Measurements from ENCODE around the gene CEACAM5. TPM values are rescaled to one million over a fixed set of nuclear protein-coding genes. Genes with fewer than 3 reads are reported as not detected.

The CEACAM5 gene
- not detected for total RNA-seq
- total RNA-seq, result 0 reads per million in 2 donors

DNA sequence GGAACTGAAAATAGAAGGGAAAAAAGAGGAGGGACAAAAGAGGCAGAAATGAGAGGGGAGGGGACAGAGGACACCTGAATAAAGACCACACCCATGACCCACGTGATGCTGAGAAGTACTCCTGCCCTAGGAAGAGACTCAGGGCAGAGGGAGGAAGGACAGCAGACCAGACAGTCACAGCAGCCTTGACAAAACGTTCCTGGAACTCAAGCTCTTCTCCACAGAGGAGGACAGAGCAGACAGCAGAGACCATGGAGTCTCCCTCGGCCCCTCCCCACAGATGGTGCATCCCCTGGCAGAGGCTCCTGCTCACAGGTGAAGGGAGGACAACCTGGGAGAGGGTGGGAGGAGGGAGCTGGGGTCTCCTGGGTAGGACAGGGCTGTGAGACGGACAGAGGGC, at the start of gene CEACAM5:
CEACAM5 (plus strand) TSS at position 146 of the 400 bp plus-strand sequence; CDS start at position 252, 106 bp downstream.
- Mint-ChIP-seq H3K27ac (peak within 1 kb of the TSS; percentile 43), H3K27me3 (peaks cover 81% of the 10 kb centered on the region), H3K4me3 (no peak within 1 kb of the TSS), H3K36me3 (ENCODE audit: low read depth) (peaks cover 5% of the 10 kb centered on the region), H3K4me1 (peaks cover 7% of the 10 kb centered on the region)
- H3K9me3 ChIP-seq (ENCODE audit: control insufficient read depth, low read length, poor library complexity, severe bottlenecking), result no peaks in the 10 kb centered on the region
- no peak for ATAC-seq
- DNase-seq, result no peak

DNA sequence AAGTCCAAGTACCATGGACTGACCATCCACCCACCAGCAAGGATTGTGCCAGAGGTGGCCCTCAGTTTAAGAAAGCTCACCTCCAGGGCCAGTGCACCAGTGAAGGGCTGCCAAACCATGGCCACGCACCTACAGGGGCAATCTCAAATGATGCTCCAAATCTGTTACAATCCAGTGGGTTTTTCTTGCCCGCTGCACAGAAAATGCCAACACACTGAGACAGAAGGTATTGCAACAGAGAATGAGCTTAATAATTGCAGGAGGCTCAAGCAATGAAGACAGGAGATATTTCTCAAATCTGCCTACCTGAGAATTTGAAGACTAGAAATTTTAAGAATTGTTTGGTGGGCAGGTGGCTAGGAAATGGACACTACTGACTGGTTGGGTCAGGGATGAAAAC, 42.4 kb upstream of the CEACAM5 start:
- Mint-ChIP-seq H3K4me3 (no peak overlapping the region), H3K4me1 (no peaks in the 10 kb centered on the region), H3K27me3 (peaks cover 31% of the 10 kb centered on the region), H3K36me3 (ENCODE audit: low read depth) (peaks cover 5% of the 10 kb centered on the region), H3K27ac (no peak overlapping the region)
- DNase-seq (no peak), ATAC-seq (no peak)
- peaks cover 9% of the 10 kb centered on the region for H3K9me3 ChIP-seq (ENCODE audit: control insufficient read depth, low read length, poor library complexity, severe bottlenecking)

DNA sequence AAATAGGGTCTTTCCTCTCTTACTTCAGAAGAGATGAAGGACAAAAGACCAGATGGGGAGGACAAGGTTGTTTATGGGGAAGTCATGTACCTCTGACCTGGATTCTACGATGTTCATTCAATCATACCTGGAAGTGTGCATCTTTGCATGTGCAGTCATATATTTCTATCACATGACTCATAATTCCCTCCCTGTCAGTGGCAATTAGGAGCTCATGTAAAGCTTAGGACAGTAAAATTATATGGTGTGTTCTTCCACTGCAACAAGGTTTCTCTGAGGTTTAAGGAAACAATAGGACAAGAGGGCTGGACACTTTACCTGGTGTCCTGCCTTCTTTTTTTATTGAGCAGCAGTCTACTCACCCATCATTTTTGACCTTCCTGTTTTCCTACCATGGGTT, 40.1 kb upstream of the CEACAM5 start:
- DNase-seq, result no peak
- H3K4me1 Mint-ChIP-seq, result no peaks in the 10 kb centered on the region
- ATAC-seq, result no peak
- peaks cover 9% of the 10 kb centered on the region for H3K36me3 Mint-ChIP-seq (ENCODE audit: low read depth)
- H3K9me3 ChIP-seq (ENCODE audit: control insufficient read depth, low read length, poor library complexity, severe bottlenecking), result peaks cover 9% of the 10 kb centered on the region
- peaks cover 53% of the 10 kb centered on the region for H3K27me3 Mint-ChIP-seq
- H3K27ac Mint-ChIP-seq, result no peak overlapping the region
- H3K4me3 Mint-ChIP-seq, result no peak overlapping the region

DNA sequence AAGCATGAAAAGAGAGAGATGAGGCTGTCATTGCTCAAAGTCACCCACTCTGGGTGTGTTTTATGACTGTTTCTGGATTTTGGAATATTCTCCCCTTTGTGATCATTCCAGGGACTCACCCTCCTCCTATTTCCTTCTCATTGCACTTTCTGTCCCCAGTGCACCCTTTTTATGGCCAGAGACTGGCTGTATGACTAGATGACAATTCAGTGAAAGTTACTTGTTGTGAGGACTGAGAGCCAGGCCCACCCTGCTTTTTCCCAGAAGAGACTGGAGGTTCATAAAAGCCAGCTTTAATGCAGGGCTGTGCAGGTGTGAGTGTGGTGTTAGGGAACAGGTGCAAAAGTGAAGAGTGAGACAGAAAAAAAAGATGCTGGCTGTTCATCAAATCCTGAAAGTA, 37.7 kb upstream of the CEACAM5 start:
- H3K4me1 Mint-ChIP-seq, result no peaks in the 10 kb centered on the region
- H3K4me3 Mint-ChIP-seq, result no peak overlapping the region
- no peak overlapping the region for H3K27ac Mint-ChIP-seq
- ATAC-seq (no peak), DNase-seq (no peak)
- H3K27me3 Mint-ChIP-seq, result peaks cover 69% of the 10 kb centered on the region
- H3K9me3 ChIP-seq (ENCODE audit: control insufficient read depth, low read length, poor library complexity, severe bottlenecking), result peaks cover 6% of the 10 kb centered on the region
- H3K36me3 Mint-ChIP-seq (ENCODE audit: low read depth), result peaks cover 9% of the 10 kb centered on the region

DNA sequence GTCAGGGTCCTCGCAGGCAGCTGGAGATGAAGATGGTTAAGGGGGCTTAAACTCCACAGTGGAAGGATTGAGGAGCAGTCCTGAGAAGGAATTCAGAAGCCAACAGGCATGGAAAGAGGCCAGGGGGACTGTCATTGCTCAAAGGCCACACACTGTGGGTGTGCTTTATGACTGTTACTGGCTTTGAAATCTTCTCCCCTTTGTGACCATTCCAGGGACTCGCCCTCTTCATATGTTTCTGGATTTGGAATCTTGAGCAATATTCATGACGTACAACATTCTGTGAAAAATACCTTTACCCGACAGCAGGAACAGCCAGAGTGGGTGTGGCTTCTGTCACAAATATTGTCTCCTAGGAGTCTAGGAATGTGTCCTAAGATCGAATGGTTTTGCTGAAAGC, 36.9 kb upstream of the CEACAM5 start:
- no peak overlapping the region for H3K4me3 Mint-ChIP-seq

DNA sequence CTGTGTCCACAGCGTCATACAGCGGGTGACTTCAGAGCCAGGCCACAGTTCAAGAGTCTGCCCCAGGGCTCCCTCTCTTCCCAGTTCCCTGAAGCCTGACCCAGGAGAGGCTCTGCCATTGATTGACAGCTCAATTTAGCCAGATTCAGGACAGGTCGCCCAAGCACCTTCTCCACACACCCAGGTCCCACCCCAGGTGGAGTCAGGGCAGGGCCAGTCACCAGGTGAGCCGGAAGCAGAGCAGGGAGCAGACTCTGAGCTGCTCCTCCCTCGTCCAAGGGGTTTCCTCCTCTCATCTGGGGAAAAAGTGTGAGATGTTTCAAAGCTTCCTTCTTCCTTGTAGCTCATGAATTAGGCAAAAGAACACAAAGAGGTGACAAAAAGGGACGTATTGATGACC, 26.0 kb upstream of the CEACAM5 start:
- Mint-ChIP-seq H3K27ac (no peak overlapping the region), H3K4me3 (no peak overlapping the region), H3K36me3 (ENCODE audit: low read depth) (no peaks in the 10 kb centered on the region), H3K4me1 (peaks cover 3% of the 10 kb centered on the region), H3K27me3 (peaks cover 68% of the 10 kb centered on the region)
- no peaks in the 10 kb centered on the region for H3K9me3 ChIP-seq (ENCODE audit: control insufficient read depth, low read length, poor library complexity, severe bottlenecking)
- ATAC-seq (no peak), DNase-seq (no peak)

More for the DNA sequence above, 36.9 kb upstream of the CEACAM5 start:
- H3K9me3 ChIP-seq (ENCODE audit: control insufficient read depth, low read length, poor library complexity, severe bottlenecking), result no peaks in the 10 kb centered on the region
- ATAC-seq (no peak), DNase-seq (no peak)
- H3K4me1 Mint-ChIP-seq, result no peaks in the 10 kb centered on the region
- H3K27ac Mint-ChIP-seq, result no peak overlapping the region
- peaks cover 9% of the 10 kb centered on the region for H3K36me3 Mint-ChIP-seq (ENCODE audit: low read depth)
- H3K27me3 Mint-ChIP-seq, result peaks cover 75% of the 10 kb centered on the region

DNA sequence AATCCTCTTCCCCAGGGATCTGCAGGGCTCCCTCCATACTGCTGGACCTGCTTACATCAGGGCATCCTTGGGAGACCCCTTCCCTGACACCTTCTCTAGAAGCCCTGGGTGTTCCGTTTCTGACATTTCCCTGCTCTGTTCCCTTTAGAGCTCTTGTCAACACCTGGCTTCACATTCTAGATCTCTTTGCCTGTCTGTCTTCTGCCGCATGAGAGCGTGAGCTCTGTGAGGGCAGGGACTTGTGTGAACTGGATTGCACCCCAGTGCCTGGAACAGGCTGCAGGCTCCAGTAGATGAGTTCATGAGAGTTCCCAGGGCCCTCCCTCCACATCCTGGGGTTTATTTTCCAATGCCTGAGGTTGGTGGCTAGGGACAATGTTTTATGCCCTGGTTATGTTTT, 21.0 kb upstream of the CEACAM5 start:
- Mint-ChIP-seq H3K36me3 (ENCODE audit: low read depth) (no peaks in the 10 kb centered on the region), H3K27ac (no peak overlapping the region), H3K4me3 (no peak overlapping the region), H3K4me1 (peaks cover 7% of the 10 kb centered on the region), H3K27me3 (peaks cover 61% of the 10 kb centered on the region)
- ATAC-seq, result no peak
- no peaks in the 10 kb centered on the region for H3K9me3 ChIP-seq (ENCODE audit: control insufficient read depth, low read length, poor library complexity, severe bottlenecking)
- no peak for DNase-seq

DNA sequence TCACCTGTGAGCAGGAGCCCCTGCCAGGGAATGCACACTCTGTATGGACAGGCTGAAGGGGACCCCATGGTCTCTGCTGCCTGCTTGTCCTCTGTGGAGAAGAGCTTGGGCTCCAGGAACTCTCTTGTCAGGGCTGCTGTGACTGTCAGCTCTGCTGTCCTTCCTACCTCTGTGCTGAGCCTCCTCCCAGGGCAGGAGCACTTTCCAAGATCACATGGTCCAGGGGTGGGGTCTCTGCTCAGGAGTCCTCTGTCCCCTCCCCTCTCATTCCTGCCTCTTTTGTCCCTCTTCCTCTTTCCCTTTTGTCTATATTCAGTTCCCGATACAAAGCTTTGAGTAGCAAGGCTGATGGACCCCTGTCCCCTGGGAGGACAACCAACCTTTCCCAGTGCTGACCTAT, 20.3 kb upstream of the CEACAM5 start, which contains the start of gene CEACAM7:
CEACAM7 (minus strand) TSS at position 173 of the 400 bp plus-strand sequence; CDS start at position 68, 105 bp downstream.
- H3K9me3 ChIP-seq (ENCODE audit: control insufficient read depth, low read length, poor library complexity, severe bottlenecking), result no peaks in the 10 kb centered on the region
- H3K4me3 Mint-ChIP-seq, result no peak within 1 kb of the TSS
- no peak for ATAC-seq
- H3K27me3 Mint-ChIP-seq, result peaks cover 61% of the 10 kb centered on the region
- DNase-seq, result no peak
- peaks cover 7% of the 10 kb centered on the region for H3K4me1 Mint-ChIP-seq
- H3K36me3 Mint-ChIP-seq (ENCODE audit: low read depth), result peaks cover 4% of the 10 kb centered on the region
- no peak within 1 kb of the TSS for H3K27ac Mint-ChIP-seq

DNA sequence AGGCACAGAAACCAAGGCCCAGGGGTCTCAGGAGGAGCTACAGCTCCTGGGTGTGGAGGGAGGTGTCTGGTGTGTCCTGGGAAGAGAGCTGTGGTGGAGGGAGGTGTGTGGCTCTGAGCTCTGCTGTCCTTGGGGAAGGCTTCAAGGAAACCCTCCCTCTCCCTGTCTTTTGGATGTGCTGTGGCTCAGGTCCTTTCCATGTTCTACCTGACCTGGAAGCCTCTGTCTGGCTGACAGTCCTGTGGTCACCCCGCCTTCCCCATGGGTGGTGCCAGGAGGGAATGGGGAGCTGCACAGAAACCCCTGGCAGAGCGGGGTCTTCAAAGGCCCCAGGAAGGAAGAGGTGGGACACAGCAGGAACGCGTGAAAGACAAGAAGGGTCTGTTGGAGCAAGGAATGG, 19.7 kb upstream of the CEACAM5 start:
- peaks cover 4% of the 10 kb centered on the region for H3K36me3 Mint-ChIP-seq (ENCODE audit: low read depth)
- no peaks in the 10 kb centered on the region for H3K9me3 ChIP-seq (ENCODE audit: control insufficient read depth, low read length, poor library complexity, severe bottlenecking)
- H3K4me1 Mint-ChIP-seq, result peaks cover 7% of the 10 kb centered on the region
- DNase-seq, result no peak
- no peak overlapping the region for H3K27ac Mint-ChIP-seq
- ATAC-seq, result no peak
- H3K27me3 Mint-ChIP-seq, result peaks cover 59% of the 10 kb centered on the region
- no peak overlapping the region for H3K4me3 Mint-ChIP-seq

DNA sequence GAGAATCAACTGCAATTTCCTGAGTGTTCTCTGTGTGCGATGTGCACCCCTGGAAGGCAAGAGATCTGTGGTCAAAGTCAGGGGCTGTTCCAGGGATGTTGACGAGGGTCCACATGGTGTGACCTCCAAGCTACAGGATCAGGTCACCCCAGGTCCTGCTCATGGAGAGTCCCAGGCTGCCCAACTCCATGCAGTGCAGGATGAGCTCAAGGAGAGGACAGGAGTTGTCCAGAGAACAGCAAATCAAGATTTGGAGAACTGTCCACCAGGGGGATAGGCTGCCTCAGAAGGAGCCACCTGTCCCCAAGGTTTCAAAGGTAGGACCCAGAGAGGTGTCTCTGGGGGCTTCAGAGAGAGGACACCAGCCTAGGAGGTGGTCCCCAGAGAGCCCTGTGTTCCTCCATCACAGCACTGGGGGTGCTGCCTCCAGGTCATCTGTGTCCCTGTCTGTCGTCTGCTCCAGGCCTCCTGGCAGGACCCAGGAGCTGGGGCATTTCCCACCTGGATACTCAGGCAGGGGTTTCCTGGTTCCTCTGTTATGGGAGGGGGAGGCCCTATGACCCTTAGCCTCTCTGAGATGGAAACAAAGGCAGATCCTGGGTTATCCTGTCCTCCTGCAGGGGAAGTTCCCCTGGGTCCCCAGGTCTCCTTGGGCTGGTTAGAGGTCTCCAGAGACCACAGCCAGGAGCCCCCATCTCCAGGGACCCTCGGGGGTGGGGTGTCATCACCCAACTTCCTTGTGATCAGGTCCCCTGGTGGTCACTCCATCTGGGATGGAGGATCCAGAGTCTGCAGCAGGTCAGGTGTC, 18.2 kb upstream of the CEACAM5 start:
- no peak overlapping the region for H3K27ac Mint-ChIP-seq
- H3K4me3 Mint-ChIP-seq, result no peak overlapping the region
- ATAC-seq (no peak), DNase-seq (no peak)
- no peaks in the 10 kb centered on the region for H3K9me3 ChIP-seq (ENCODE audit: control insufficient read depth, low read length, poor library complexity, severe bottlenecking)
- H3K4me1 Mint-ChIP-seq, result peaks cover 7% of the 10 kb centered on the region
- H3K27me3 Mint-ChIP-seq, result peaks cover 59% of the 10 kb centered on the region
- H3K36me3 Mint-ChIP-seq (ENCODE audit: low read depth), result peaks cover 4% of the 10 kb centered on the region

DNA sequence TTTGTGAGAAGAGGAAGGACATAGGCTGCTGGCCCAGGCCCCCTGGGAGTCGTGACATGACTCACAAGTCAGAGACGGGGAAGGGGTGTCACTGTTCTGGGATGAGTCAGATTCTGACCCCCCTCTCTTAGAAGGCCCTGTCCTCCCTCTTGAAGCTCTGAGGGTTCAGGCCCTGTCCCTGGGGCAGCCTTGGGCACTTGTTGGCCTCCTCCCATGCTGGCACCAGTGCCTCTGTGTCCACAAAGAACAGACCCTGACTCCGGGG, 17.7 kb upstream of the CEACAM5 start:
- Mint-ChIP-seq H3K4me1 (peaks cover 7% of the 10 kb centered on the region), H3K27ac (no peak overlapping the region), H3K27me3 (peaks cover 63% of the 10 kb centered on the region), H3K4me3 (no peak overlapping the region), H3K36me3 (ENCODE audit: low read depth) (peaks cover 4% of the 10 kb centered on the region)
- ATAC-seq (no peak), DNase-seq (no peak)
- H3K9me3 ChIP-seq (ENCODE audit: control insufficient read depth, low read length, poor library complexity, severe bottlenecking), result no peaks in the 10 kb centered on the region

DNA sequence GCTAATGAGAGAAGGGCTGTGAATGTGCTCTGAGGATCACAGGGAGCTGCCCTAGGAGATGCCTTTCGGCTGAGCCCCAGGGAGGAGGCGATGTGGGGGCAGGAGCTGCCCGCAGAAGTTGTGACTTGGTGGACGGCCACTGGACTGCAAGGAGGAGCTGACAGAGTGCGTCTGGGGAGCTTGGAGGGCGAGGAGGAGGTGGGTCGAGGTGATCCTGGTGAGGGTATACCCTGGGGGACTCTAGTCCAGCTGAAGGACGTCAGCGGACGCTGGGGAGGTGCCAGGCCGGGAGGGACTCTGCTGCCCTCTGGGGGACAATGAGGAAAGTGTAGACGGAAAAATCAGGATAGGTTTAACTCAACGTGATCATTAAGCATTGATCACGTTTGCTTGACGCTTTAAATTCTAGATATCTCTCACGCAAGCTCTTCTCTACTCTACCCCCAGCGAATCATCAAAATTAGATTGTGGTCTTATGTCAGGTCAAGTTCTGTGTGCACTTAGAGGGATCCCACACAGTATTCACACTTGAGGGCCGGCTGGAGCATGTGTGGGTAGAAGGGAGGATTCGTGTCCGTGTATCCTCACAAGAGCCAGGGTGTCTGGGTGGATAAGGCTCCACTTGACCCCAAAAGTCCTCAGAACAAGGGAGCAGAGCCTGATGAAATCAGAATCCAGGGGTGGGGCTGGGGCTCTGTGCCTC, 17.0 kb upstream of the CEACAM5 start:
- Mint-ChIP-seq H3K36me3 (ENCODE audit: low read depth) (peaks cover 4% of the 10 kb centered on the region), H3K27me3 (peaks cover 68% of the 10 kb centered on the region), H3K4me3 (peak overlapping the region; percentile 37), H3K27ac (no peak overlapping the region), H3K4me1 (peaks cover 7% of the 10 kb centered on the region)
- ATAC-seq (peak; percentile 57), DNase-seq (peak in 1 of 3 donors; percentile 45)
- H3K9me3 ChIP-seq (ENCODE audit: control insufficient read depth, low read length, poor library complexity, severe bottlenecking), result no peaks in the 10 kb centered on the region

DNA sequence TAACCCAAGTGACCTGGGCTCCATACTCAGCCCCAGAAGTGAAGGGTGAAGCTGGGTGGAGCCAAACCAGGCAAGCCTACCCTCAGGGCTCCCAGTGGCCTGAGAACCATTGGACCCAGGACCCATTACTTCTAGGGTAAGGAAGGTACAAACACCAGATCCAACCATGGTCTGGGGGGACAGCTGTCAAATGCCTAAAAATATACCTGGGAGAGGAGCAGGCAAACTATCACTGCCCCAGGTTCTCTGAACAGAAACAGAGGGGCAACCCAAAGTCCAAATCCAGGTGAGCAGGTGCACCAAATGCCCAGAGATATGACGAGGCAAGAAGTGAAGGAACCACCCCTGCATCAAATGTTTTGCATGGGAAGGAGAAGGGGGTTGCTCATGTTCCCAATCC, 14.2 kb upstream of the CEACAM5 start:
- Mint-ChIP-seq H3K36me3 (ENCODE audit: low read depth) (peaks cover 4% of the 10 kb centered on the region), H3K27ac (no peak overlapping the region), H3K27me3 (peaks cover 73% of the 10 kb centered on the region), H3K4me3 (no peak overlapping the region), H3K4me1 (peaks cover 9% of the 10 kb centered on the region)
- DNase-seq (no peak), ATAC-seq (no peak)
- H3K9me3 ChIP-seq (ENCODE audit: control insufficient read depth, low read length, poor library complexity, severe bottlenecking), result no peaks in the 10 kb centered on the region

Data from T-helper 17 cell (primary cell).